Activated naive CD4-positive, alpha-beta T cell (primary cell): ENCODE measurements around the gene UCHL3.

ENCODE experiments used
- DNase-seq, 4 experiments: peaks; one replicate each; lab custom pipeline; 2025; lab: John Stamatoyannopoulos, UW

UCHL3 gene

DNA sequence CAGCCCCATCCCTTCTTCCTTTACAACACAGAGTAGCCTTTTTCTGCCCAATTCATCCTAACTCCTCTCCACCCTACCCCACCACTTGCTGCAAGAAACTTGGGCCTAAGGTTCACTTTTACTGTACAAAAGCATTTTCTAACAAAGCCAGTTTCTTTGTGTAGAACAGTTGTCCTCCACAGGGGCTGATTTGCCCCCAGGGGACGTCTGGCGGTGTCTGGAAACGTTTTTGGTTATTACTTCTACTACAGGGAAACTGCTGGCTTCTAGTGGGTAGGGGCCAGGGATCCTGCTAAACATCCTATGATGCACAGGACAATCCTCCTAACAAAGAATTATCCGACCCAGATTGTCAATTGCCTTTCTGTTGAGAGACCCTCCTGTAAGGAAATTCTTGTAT lies 79.2 kb downstream of the UCHL3 start:
- DNase-seq: no peak

DNA sequence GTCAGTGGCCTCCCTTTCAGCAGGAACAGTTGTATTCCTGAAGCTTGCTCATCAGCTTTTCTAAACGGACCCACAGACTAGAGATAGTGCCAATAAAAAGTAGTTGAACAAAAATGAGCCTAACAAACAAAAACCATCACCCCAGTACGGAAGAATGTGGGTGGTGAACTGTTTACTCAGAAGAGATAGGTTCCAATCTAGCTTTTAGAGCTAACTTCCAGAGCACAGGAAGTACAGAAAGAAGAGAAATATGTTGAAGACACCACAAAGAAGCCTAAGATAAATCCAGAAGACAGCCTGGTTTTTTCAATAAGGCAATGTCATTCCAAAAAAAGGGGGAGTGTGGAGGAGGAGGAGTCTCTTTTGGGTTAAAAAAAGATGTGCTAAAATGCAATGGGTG lies 83.7 kb downstream of the UCHL3 start:
- no peak for DNase-seq

DNA sequence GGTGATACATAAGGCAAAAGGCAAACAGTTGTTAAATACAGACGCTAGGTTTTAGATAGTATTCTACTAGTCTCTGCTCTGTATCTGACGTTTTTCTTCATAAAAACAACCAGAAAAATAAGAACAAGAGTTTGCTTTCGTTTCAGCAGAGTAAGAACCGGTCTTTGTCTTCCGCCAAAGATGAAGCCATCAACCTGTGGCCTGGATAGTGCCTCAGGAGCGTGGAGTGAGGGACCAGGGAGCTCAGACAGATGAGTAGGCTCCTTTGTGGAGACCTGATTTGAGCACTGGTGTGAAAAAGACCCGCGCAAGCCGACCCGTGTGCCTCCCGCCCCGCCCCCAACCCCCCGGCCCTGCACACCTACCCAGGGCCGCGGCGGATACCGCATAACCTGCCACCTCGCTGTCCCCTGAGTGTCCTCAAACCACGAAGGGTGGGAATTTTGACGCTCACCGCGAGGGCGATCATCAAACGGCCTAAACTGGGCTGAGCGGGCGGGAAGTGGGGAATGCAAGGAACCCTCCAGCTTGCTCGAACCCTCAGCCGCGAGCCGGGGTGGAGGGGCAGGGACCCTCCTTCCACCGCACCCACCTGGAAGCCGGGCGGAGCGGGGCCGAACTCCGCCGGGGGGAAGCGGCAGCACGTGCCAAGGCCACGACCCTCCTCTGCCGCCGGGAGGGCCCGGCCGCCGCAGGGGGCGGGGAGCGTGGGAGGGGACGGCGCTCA lies 85.7 kb downstream of the UCHL3 start:
- no peak for DNase-seq

DNA sequence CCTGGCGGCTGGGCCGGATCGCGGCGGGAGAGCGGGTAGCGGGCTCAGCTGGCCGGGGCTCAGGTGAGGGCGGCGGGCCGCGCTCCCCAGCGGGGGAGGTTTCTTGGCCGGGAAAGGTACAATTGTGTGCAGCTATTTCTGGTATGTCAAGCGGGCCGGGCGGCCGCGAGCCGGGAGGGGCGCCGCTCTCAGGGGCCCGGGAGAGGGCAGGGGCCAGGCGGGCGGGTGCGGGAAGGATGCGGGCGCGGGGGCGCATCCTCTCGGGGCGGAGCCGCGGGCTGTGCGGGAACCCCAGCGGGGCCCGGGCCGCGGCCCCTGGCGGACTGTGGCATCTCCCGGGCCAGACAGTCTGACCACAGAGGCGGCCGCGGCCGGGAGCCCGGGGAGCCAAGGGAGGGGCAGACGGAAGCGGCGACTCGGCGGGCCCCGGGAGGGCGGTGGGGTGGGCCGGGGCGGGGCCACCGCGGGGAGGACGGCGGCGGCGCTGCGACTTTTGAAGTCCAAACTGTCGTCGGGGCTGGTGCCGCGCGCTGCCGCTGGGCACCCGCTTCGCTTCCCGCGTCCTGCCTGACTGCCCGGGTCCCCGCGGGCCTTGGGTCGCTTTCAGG lies 86.3 kb downstream of the UCHL3 start, which contains the start of gene LMO7:
LMO7 (plus strand) TSS at position 503 of the 608 bp plus-strand sequence. CDS start 328 bp downstream, outside the sequence.
- peak; percentile 5 to 62 (median 17) for DNase-seq

DNA sequence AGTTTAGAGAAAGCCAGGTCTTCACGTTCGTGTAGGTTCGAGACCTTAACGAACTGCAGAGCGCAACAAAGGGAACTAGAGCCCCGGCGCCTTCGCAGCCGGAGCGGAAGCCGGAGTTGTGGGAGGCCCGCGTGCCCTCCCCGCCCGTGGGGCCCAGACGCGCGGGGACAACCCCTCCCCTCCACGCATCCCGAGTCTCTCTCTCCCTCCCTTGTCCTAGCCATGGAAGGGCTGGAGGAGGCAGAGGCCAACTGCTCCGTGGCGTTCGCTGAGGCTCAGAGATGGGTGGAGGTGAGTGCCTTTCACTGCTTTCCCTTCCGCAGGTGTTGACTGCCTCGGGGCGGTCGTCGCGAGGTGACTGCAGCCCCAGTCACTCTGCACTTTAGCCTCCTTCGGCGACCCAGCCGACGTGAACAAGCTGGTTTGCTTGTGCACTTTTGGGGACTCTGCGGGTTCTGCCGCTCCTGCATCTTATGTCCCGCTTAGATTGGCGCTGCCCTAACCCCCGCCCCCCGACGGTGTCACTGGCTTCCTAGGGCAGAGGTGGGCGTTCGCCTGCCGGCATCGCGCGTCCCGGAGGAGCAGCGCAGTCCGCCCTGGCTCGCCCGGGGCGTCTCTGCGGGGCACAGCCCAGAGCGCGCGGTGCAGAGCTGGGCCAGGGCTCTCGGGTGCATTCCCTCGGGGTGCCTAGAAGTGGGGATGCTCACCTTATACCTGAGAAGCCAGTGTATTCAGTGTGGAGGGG lies 87.0 kb downstream of the UCHL3 start:
- DNase-seq: peak in 3 of 4 experiments; percentile 22 to 55 (median 25)

DNA sequence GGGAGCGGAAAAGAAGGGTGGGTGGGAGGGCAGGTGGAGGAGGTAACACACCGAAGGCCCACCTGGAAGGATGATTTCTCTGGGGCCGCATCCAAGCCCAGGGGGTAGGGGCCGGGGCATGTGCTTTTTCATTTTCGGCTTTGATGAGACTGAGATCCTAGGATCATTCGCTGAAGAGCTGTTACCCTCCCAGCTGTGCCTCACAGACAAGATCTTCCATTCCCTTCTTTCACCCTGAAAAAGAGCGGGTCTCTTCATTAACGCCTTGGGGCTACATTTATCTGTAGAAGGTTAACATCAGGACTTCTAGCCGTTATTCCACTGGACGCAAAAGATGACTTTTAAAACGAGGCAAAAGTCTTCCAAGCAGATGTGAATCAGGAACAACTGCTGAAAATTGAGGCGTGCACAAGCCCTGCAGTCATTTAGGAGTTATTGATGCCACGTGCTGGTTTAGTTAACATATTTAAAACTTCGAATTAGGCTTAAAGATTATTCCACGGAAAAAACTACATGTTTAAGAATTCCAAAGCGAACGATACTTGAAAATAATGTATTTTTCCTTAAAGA lies 87.7 kb downstream of the UCHL3 start:
- no peak for DNase-seq

DNA sequence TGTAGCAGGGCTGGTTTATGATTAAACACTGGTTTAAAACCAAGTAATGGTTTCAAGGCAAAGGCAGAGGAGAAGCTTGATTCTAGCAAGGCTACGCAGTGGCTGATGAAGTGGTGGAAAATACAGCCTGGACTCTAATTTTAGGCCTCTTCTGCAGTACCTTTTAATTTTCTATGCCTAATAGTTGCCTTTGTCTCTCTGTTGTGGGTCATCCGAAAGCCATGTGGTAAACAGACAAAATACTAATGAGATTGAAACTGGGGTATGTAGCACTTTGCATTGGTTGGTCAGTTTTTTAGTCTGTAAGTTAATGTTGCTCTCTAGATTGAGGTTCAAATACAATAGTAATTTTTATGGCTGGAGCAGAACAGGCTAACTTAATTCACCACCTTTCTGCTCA lies 89.9 kb downstream of the UCHL3 start:
- DNase-seq: no peak

DNA sequence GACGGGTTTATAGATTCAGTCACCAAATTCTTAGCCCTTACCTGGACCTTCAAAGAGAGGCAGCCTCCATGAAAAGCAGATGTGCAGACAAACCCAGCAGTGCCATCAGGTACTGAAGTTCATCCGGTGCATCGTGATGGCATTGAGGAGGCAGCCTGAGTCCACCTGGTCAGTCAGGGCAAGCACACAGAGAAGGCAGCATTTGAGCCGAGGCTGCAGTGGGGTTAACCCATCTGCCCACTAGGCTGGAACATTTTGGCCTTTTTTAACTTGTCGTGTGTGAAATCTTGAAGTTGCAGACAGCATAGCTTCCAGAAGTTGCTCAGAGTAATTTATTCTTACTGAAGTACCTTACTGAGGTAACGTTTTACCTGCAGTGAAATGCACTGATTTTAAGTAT lies 91.4 kb downstream of the UCHL3 start:
- no peak for DNase-seq

DNA sequence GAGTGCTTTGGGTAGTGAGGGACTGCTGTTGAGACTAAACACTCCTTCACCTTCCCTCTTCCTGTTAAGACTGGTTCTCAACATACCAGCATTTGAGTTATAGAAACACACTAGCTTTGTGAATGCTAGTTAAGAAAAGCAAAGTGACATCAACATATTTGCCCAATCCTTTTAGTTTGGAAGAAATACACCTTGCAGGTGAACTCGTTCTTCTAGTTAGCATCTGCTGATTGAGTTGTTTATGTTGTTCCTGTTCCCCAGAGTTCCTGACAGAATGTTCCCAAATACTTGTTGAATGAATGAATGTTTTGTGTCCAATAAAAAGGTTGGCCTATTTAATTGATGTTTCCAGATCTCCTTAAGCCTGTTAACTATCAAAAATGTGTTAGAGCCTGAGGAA lies 93.6 kb downstream of the UCHL3 start:
- no peak for DNase-seq

DNA sequence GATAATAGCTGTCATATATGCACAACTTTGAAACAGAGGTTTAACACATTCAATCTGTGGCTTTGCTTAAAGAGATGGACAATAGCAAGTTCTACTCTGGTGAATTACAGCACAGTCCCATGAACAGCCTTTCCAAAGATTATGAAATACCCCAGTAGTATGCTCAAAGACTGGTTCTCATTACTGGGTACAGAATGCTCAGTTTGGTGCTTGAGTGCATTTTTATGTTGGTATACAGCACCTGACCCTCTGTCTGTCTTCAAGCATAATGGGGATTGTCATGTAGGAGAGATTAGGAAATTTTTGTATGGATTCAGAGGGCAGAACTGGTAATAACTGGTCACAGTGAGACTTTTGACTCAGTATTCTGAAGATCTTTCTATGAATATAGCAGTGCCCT lies 94.1 kb downstream of the UCHL3 start:
- DNase-seq: no peak

DNA sequence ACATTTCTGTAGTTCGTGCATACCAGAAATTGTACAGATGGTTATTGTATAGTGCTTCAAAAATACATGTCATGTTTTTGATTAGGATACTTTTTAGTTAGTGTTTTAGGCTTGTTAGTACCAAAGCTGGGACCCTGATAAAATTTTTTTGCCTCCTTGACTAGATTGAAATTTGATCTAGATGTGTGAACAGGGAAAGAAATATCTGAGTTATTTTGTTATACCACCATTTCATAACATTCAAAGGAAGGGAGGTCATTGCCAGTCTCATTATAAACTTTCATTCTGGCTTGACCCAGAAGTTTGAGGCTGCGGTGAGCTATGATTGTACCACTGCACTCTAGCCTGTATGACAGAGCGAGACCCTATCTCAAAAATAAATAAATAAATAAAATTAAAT lies 95.5 kb downstream of the UCHL3 start:
- DNase-seq: no peak

DNA sequence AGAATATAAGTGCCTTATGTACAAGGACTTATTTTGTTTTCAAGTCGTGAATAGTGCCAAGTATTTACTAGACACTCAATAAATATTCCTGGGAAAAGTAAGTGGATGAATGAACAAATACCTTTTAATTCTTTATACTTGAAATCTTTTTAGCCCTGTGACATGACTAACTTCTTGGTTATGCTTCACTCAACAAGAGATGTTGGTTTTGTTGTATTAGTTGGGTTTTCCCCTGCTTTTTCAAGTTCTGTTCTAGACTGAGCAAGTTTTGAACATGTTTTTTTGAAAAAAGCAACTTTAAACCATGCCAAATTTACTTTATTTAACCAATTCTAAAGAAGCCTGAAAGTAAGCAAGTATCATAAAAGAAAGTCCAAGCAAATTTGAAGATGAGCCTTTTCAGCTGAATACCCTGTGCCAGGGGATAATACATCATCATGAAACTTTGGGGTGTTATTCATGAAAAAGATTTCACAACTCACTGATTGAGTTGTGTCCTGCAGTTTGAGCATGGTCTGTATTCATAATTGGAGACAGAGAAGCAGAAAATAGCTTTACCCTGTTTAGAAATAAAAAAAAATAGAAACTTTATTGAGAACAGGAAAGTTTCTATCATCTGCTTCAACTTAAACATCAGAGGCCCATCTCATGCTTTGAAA lies 97.7 kb downstream of the UCHL3 start:
- no peak for DNase-seq

DNA sequence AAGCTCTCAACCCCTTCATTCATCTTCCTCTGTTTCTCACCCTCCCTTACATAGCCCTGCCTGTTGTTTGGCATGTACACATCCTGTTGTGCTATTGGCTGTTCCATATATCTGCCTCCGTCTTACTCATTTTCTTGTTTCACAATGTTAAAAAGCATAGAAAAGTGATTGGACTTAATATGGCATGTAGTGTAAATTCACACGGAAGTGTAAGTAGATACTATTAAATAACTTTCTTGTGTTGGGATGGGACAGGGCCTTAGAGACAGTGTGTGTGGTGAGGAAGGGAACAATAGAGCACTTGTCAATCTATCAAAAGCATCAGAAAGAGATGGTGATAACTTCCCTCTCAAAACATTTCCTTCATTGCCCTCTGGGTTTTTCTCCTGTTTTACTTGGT lies 98.9 kb downstream of the UCHL3 start:
- DNase-seq: no peak

DNA sequence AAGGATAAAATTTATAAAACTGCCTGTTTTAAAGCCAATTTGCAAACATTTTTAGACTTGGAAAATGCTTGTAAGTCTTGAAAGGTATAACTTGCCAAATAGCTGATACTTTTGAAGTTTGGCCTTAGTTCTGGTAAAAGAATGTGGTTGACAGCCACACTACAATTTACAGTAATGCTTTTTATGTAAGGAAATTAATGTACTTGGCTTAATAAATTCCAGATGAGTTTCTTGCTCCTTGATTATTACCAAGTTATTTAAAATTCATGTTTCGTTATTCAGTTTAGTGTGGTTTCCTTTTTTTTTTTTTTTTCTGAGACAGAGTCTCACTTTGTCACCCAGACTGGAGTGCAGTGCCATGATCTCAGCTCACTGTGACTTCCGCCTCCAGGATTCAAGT lies 101.4 kb downstream of the UCHL3 start:
- no peak for DNase-seq

DNA sequence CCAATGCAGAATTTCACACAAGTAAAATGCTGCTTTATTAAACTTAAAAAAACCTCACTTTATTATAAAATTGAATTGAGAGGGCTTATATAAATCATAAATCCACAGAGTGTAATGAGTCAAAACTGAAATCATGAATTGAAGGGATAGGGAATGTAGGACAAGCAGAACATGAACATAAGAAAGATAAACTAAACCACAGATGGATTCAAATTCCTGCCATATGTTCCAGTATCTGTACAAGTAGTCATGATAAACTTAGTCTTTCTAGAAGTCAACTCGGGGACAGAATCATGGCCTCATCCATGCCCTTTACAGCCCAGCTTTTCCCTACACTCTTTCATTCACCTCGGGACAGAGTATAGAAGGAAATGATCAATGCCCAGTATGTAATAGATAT lies 103.1 kb downstream of the UCHL3 start:
- DNase-seq: no peak
